Chondrocyte (in vitro differentiated cells): Measurements from ENCODE around the gene RAX2. TPM values are rescaled to one million over a fixed set of nuclear protein-coding genes. Genes with fewer than 3 reads are reported as not detected.

ENCODE experiments used
- DNase-seq: peaks from one replicate; pipeline ENCODE4 v3.0.0; 2021; ENCODE audit warnings: mixed read lengths, low spot score
- H3K27ac Mint-ChIP-seq: one replicate; pipeline ENCODE4 v1.8.0; 2021; ENCODE audit warnings: mild to moderate bottlenecking, moderate library complexity, mixed read lengths; ENCODE audit not compliant: unreplicated experiment
- H3K27me3 Mint-ChIP-seq: 2 replicates; pipeline ENCODE4 v1.8.0; 2021; ENCODE audit warnings: low read depth, mixed read lengths
- H3K36me3 Mint-ChIP-seq: 2 replicates; pipeline ENCODE4 v1.8.0; 2021; ENCODE audit warnings: low read depth, mixed read lengths
- H3K4me1 Mint-ChIP-seq: 2 replicates; pipeline ENCODE4 v1.8.0; 2021; ENCODE audit warnings: low read depth, mild to moderate bottlenecking, mixed read lengths
- H3K4me3 Mint-ChIP-seq: one replicate; pipeline ENCODE4 v1.8.0; 2021; ENCODE audit warnings: mild to moderate bottlenecking, moderate library complexity, mixed read lengths; ENCODE audit not compliant: unreplicated experiment
- H3K9me3 Mint-ChIP-seq: 2 replicates; pipeline ENCODE4 v1.8.0; 2021; ENCODE audit warnings: low read depth, mixed read lengths
- CTCF ChIP-seq: fragments of 200-600 bp; sonication (generic); IDR thresholded peaks from 2 replicates; pipeline ENCODE4 v1.5.0; 2021; ENCODE audit warnings: antibody characterized with exemption, mild to moderate bottlenecking, moderate library complexity
- total RNA-seq: library from RNA; stranded (reverse); gene quantifications from 3 replicates; pipeline ENCODE4 v1.2.1, GENCODE V29; 2021

Gene RAX2
- total RNA-seq, 1 donor from 2014 or later: not detected

GRCh38 chr19:3771000-3771905 lies 775 bp downstream of the RAX2 start:
- Mint-ChIP-seq H3K27me3 (peaks cover 2% of the 10 kb centered on the region), H3K4me3 (no peak overlapping the region), H3K9me3 (no peaks in the 10 kb centered on the region), H3K27ac (no peak overlapping the region), H3K4me1 (no peaks in the 10 kb centered on the region), H3K36me3 (peaks cover 8% of the 10 kb centered on the region)
- DNase-seq: no peak
- TF ChIP-seq CTCF: no peak

- no peak for TF ChIP-seq CTCF
- H3K36me3 Mint-ChIP-seq: peaks cover 8% of the 10 kb centered on the region
- H3K4me1 Mint-ChIP-seq: no peaks in the 10 kb centered on the region
- H3K9me3 Mint-ChIP-seq: no peaks in the 10 kb centered on the region
- no peak overlapping the region for H3K4me3 Mint-ChIP-seq
- no peak for DNase-seq
- peaks cover 2% of the 10 kb centered on the region for H3K27me3 Mint-ChIP-seq
- H3K27ac Mint-ChIP-seq: no peak overlapping the region
Measured at GRCh38 chr19:3770136-3770999, 1.7 kb downstream of the RAX2 start.

GRCh38 chr19:3769494-3769893 lies 2.5 kb downstream of the RAX2 start:
- Mint-ChIP-seq H3K27ac (no peak overlapping the region), H3K9me3 (no peaks in the 10 kb centered on the region), H3K27me3 (peaks cover 2% of the 10 kb centered on the region), H3K4me3 (no peak overlapping the region), H3K36me3 (peaks cover 8% of the 10 kb centered on the region), H3K4me1 (no peaks in the 10 kb centered on the region)
- no peak for TF ChIP-seq CTCF
- no peak for DNase-seq

GRCh38 chr19:3768748-3769099 lies 3.3 kb downstream of the RAX2 start:
- Mint-ChIP-seq H3K4me1 (no peaks in the 10 kb centered on the region), H3K36me3 (peaks cover 8% of the 10 kb centered on the region), H3K27ac (no peak overlapping the region), H3K4me3 (no peak overlapping the region), H3K27me3 (no peaks in the 10 kb centered on the region), H3K9me3 (no peaks in the 10 kb centered on the region)
- no peak for DNase-seq
- no peak for TF ChIP-seq CTCF

GRCh38 chr19:3768015-3768747 lies 3.8 kb downstream of the RAX2 start:
- no peak for DNase-seq
- Mint-ChIP-seq H3K9me3 (no peaks in the 10 kb centered on the region), H3K27ac (no peak overlapping the region), H3K27me3 (no peaks in the 10 kb centered on the region), H3K36me3 (peaks cover 8% of the 10 kb centered on the region), H3K4me3 (no peak overlapping the region), H3K4me1 (peaks cover 3% of the 10 kb centered on the region)
- no peak for TF ChIP-seq CTCF
